HCEC 1CT (cell line): ENCODE data around the gene SNX19.
"Not testable (repeated sequence)": the region's sequence is repeated elsewhere in the genome, so short reads cannot be mapped to it uniquely, and the experiment has no call there.

ENCODE experiments used
- DNase-seq: peaks from one replicate; pipeline ENCODE4 v3.0.0-alpha.2; 2017

The SNX19 gene

DNA sequence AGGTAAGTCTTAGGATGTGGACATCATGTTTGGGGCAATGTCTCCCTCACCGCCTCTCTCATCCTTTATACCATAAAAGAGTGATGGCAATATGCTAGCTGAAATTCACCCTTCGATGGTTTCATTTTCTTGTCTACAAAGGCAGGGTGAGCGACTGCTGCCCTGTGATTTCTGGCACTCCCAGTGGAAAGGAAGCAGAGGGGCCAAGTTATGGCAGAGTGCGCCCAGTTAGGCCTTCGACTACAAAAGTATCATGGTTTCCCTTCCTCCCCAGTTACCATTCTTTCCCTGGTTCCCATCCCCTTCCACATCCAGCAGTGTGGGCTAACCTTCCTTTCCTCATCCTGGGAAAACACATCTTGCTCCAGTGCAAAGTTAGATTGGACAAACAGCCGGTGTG is 43.8 kb downstream of the SNX19 start:
- DNase-seq, result no peak

DNA sequence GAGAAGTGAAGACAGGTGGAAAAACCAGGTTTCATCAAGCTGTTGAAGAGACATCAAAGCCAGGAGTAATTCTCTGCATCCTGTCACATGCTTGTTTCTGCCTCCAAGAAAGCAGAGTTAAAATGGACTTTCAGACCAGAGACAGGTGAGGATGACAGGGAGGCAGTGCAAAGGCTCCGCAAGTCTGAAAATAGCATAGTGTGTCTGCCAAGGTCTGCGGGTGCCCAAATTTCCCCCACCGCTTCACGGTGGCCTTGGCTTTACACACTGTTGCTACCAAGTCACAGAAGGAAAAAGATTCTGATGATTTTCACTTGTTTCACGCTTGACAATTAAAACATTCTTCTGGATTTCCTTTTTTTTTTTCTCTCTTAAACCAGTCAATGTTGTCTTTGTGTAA is 44.2 kb downstream of the SNX19 start:
- DNase-seq, result no peak

DNA sequence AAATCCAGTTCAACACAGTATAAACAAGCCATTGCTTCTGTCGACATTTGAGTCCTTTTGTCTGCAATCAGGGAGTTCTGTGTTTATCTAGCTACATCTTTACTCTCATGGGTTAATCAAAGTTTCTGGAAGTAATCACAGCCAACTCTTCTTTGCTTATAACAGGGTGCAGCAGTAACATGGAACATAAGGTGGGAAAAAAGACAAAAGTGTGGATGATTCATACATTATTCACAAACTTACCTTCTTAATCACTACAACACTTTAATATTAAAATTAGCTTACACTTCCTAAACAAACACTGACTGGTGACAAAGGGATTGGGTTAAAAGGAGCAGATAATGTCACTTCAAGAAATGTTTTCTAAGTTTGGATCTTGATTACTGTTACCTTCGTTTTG is 44.7 kb downstream of the SNX19 start:
- DNase-seq, result no peak

DNA sequence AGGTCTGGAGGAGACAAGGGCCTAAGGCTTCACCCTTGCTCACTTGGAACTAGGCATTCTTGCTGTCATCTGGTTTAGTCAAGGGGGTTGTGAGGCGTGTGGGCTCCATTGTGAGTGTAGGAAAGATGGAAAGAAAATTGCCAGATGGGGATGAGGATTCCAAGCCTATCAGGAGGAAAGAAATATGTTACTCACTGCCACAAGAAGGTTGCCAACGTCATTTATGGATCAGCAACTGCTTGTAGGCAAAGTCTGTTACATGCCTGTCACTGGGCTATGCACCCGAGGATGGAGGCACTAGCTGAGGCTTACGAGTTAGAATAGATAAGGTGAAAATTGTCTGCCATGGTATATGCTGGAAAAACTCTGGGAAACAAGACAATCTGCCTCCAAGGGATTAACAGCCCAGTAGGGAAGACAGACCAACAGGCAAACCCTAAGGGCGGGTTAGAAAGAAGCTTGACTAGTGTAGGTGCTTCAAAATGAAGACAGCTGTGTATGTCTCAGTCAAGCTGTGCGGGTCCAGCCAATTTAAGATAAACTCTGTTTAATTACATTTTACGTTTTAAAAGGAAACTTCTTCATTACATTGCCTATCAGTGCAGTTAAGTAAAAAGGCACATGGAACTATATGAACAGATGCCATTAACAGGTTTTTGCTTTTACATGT is 47.4 kb downstream of the SNX19 start:
- DNase-seq, result no peak

DNA sequence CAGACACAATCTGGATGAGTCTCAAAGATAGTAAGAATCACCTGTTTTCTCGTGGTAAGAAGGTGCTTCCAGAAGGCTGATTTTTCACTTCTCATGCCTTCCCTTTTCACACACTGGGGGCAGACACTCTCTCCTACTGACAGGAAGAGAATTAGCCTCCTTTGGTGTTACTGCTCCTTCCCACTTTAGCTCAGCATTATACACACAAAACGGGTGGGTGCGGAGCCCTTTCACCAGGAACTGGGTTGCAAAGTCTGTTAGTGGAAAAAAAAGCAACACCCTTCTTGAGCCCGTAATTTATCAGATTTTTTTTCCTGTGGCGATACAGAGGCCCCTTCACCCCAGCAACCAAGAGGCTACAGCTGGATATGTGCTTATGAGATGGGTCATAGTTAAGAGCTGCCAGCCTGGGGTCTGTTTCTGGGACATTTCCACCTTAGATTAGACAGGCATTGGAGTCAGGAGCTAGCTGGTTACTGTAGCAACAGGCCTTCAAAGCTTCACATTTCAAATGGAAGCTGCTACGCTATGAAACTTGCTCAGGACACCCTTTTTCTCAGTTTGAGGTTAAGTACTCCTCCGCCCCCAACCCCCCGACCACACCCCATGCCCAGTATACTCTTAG is 48.1 kb downstream of the SNX19 start:
- DNase-seq, result no peak

DNA sequence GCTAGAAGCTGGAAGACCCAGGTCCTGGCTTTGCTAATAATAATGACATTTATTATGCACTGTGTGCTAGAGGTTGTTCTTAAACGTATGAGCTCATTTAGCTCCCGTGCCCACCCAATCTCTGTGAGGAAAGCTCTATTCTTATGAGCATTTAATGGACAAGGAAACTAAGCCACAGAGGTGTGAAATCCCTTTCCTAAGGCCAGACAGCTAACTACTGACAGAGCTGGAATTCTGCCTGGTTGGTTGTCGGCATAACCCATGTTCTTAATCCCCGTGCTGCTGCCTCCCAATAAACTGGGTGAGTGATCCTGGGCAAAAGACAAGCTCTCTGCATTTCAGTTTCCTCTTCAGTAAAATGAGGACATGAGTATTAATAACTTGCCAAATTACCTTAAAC is 49.4 kb downstream of the SNX19 start:
- no peak for DNase-seq

DNA sequence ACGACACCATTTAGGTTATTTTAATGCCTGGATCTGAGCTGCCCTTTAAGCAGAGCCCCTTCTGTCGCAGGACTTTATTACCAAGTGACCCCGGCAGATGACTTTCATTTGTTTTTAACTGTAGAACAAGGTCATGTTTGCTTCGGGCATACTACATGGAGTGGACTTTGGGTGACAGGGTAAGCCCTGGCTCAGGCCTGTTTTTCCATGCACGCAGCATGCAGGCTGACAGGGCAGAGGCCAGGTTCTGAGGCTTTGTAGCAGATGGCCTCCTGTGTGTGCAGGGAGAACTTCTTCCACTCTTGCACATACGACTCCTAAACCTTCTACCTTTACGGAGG is 50.5 kb downstream of the SNX19 start:
- no peak for DNase-seq

DNA sequence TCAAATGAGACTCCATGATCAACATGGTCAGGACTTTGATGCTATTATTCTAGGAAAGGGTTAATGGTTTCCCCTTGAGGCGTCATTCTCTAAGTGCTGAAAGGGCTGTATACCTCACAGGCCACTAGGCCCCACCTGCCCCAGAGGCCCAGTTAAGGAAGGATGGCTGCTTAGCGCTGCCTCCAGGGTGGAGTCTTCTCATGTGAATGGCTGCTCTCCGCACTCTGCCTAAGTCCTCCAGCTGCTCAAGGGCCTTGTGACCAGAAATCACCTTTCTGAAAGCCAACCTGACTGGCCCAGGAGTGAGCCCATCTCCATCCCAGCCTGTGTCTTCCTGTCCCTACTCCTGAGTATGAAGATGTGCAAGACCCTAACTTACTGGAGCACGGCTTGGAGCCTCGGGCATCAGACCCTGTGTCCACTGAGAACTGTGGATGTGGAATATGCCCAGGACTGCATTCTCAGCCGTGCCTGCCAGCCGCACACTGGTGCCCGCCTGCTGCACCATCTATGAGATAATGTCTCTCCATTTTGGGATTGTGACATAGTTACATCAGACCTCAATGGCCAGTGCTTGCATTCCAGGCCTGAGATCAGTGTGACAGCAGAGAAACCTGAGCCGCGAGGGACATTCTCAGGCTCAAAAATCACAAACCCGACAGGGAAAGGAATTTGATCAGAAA is 51.0 kb downstream of the SNX19 start:
- DNase-seq, result no peak

DNA sequence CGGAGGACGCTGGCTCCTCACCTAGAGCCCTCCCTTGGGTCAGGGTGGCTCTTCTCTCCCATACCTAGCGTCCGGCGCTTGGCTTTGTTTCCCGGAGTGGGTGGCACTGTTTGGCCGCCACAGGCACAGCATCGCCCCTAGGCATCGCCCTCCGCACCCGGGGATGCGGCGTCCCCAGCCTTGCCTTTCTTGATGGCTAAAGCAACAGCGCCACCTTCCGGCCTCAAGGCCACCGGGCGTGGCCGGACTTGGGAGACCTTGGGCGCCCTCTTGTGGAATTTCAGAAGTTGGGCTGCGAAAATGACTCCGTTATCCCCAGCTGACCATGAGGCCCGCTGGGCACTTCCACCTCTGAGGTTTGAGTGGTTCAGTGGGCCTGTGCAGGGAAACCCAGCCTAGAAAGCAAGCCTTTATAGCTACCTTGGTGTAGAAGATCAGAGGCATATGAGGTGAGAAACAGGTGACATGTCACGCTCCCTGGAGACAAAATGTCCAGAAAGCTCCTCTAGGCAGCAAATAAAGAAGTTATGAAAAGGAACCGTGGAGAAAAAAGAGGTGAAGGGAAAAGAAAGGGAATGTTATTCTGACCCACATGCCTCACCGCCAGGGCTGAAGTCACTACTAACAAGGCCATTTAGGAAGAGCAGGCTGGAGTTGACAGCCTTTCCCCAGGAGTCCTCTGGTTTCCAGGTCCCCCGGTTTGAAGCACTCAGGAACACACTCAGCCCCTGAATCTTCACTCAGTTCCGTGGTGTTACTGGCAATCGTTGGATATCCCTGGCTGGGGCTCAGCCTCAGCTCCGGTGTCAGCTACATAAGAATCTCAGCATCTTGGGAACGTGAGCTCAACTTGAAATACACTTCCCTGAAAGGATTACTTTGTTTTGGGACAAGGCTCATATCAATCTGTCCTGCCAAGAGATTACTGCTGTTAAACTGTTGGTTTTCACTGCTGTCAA is 54.1 kb downstream of the SNX19 start:
- peak; percentile 74 for DNase-seq

DNA sequence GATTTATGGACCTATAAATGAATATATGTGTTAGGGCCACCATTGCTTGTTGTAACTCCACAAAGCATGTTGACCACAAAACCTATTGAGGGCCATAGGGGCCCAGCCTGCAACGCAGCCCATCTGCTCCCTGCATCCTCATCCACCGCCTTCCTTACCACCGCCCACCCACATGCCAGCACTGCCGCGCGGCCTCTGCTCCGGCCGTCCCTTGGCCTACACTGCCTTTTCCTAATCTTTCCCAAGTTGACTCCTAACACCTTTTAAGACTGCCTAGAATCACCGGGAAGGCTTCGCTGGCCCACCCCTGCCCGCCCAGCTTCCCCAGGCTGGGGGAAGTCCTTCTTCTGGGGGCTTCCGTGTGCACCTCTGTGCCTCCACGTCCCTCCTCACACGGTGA is 55.0 kb downstream of the SNX19 start:
- DNase-seq, result no peak

DNA sequence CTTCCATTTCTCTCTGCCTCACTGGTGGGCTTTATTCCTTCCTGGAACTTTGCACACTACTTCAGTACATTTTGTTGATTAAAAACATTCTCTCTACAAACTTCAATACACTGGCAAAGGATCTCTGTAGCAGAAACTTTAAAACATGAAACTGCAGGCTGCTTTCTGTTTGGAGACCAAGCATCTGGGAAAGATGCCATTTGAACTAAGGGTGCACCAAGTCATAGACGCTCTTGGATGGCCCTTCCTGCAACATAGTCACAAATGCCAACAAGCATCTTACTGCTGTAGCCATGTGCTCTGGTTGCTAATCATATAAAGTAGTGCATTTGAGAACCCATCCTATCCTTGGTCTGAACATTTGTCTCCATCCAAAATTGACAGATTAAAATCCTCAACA is 56.4 kb downstream of the SNX19 start:
- DNase-seq, result no peak

DNA sequence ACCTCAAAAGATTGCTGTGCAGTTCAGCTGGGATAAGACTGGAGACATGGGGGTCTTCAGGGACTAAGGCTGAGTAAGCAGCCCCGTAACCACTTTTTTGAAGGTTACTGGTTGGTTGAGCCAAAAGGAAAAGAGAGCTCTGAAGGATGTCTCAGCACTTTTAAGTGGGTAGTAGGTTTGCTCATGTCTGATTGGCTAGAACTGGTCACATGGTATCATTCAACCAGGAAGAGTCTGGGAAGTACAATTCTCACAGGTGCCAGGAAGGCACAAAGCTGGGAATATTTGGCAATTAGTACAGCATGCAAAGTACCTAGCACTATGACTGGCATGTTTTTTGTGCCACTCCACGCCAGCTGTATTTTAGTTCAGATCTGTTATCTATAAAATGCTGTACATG is 58.1 kb downstream of the SNX19 start:
- DNase-seq, result no peak

DNA sequence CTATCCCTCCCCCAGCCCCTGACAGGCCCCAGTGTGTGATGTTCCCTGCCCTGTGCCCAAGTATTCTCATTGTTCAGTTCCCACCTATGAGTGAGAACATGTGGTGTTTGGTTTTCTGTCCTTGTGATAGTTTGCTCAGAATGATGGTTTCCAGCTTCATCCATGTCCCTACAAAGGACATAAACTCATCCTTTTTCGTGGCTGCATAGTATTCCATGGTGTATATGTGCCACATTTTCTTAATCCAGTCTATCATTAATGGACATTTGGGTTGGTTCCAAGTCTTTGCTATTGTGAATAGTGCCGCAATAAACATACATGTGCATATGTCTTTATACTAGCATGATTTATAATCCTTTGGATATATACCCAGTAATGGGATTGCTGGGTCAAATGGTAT is 60.6 kb downstream of the SNX19 start:
- not testable (repeated sequence) for DNase-seq

DNA sequence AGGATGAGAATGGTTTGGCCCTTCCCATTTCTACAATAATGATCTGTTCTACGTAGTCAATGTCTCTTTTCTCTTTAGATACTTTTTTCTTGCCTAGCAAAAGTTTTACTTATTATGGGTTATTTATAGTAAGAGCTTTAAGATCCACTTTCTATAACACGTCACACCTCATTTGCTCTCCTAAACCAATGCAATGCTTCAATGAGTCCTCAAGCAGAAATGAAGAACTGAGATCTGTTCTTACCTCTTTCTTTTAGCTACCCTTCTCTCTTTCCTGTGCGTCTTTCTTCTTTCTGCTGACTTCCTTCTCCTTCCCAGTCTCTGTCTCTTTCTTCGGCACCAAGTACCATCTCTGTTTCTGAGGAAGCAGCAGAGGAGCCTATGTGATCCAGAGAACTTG is 61.8 kb downstream of the SNX19 start:
- no peak for DNase-seq

DNA sequence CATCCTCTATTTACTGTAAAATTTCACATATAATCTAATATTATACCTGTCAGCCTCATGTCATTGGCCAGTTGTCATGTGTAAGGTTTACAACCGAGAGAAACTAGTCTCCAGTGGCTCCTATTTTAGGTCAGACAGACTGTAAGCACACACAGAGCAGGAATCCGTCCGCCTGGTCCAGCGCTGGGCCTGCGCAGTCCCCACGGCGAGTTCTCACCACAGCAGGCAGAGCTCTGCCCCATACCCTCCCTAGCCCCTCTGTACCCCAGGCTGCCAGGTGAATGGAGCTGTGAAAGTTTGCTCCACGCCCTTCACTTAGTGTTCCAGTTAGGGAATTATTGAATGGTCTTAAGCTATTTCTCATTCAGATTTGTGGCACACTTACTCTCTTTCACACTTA is 63.7 kb downstream of the SNX19 start:
- DNase-seq, result no peak

DNA sequence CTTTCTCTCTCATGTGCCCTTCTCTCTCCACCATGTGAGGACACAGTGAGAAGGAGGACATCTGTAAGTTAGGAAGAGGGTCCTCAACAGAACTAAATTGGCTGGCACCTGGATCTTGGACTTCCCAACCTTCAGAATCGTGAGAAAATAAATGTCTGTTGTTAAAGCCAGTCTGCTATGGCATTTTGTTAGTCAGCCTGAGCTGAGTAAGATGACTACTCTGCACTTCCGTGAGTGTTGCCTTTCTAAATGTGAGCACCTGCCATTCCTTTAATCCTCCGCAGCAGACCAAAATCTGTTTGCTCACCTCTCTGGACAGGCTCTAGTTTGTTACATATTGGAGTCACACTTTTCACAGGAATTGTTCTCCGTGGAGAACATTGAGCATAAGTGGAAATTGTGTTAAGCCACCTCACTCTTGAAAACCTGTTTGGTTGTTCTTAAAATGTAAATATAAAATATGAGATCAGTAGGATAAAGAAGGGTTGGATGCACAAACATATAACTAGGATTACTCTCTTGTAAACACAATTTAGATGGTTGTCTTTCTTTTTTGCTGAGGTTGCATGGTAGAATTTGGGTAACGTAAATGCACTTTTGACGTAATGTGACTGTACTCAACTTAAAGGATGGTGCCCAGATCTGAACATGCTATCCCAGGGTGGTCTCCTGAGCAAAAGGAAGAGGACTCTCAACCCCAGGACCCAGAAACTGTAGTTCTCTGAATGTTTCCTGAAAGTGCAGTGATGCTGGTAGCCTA is 65.9 kb downstream of the SNX19 start:
- DNase-seq, result no peak

DNA sequence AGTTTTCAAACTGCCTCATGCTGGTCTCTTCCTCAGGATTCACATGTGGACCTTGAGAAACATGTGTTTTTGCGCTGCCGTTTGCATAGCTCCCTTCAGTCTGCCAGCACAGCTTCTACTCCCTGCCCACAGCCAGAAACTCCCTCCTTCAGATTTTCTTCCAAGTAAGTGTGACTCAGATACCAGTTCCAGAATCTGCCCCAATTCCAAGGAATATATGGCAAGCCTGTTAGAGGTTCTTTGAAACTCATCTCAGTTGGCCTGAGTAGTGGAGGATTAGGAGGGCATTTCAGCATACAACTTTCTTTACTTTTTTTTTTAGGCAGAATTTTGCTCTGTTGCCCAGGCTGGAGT is 67.1 kb downstream of the SNX19 start:
- DNase-seq, result no peak

DNA sequence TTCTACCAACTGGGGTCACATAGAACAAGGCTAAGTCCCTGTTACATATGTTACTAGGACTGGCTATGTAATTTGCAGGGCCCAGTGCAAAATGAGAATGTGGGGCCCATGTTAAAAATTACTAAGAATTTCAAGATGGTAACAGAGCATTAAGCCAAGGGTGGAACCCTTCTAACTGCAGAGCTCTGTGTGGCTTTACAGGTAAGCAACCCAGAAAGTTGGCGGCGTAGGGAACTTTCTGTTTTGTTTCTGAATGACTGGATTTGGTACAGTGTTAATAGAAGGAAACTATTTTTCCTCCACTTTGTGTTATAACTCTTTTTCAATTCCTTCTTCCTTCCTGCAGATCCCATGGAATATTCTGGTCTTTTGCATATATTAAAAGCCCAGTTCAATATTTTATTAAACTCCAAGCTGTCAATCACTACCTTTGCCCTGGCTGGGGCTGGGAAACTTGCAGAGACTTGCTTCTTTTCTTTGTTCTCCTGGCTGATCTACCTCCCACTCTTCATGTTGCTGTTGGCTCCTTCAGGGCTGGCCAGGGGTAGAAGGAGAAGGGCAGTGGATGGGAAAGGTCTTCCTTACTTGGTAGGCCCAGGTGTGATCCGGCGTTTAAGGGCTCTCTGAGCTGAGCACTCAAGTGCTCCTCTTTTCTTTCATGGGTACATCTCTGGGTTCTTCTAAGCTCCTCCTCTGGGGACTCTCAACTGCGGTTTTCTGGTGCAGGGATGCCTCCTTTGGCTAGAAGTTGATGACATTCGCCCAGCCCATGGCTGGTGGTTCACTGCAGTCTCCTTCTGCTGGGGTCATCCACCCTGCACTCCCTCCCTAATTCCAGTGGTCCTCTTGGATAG is 67.7 kb downstream of the SNX19 start:
- DNase-seq, result no peak

DNA sequence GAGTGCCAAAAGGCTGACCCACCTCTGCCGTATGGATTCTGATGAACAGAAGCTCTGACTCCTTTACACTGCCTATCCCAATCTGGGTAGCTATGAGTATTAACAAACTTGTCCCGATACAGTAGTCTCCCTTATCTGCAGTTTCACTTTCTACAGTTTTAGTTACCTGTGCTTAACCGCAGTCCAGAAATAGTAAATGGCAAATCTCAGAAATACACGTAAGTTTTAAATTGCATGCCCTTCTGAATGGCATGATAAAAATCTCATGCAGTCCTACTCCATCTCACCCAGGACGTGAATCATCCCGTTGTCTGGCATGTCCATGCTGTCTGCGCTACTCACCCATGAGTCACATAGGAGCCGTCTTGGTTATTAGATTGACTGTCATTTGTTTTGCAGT is 68.8 kb downstream of the SNX19 start:
- DNase-seq, result peak; percentile 86

DNA sequence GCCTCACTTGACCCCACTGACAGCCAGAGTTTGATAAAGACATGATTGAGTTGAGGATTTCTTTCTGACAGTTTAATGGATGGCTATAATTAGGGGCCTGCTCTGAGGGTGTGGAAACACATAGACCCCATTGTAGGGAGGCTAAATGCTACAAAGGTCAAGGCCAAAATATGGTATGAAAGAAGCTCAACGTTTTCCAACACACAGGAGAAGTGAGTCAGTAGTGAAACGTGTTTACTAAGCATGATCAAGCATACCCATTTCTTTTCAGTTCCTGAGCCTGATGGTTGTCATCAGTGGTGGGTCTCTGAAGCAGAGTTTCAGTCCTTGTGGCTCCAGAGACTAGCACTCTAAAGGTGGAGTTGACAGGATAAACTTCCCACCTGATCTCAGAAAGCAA is 69.7 kb downstream of the SNX19 start:
- DNase-seq, result no peak

DNA sequence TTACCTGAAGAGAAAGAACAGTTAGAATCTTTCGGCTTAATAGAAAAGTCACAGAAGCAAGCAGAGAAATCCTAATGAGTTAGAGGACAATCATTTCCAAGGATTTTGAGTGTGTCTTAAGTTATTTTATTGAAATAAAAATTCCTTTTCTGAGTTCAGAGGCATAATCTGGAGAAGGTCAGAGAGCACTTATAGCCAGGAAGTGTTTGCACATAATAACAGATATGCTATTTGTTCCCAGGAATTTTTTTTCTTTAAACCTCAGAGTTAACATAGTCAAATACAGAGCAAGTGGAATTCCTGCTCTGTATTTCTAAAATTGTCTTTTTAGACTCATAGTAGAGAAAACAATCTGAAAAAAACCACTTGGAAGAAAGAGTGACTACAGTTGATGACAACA is 74.3 kb downstream of the SNX19 start:
- no peak for DNase-seq

DNA sequence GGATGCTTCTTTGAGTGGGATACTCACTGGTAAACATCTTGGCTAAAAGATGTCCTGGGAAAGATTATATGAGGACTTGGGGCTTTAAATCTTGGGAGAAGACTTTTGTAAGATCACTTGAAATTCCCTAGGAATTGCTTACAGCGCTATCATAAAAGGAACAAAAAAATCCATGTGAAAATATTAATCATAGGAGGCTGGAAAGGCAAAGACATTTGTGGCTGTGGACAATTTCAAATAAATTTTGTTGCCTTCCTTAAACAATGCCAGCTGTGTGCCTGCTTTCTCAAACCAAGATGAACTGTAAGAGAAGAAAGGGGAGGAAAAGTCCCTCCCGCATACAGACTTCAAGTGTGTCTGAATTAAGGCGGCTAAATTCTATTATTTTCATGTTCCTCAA is 75.6 kb downstream of the SNX19 start:
- DNase-seq, result no peak
